Stimulated activated CD4-positive, alpha-beta T cell treated with anti-CD3 and anti-CD28 coated beads, Interleukin-12 subunit alpha, Interleukin-12 subunit beta, amount 100 ng/mL, for 48 hours (primary cell): ENCODE measurements around the gene BICDL2.
A peak's percentile ranks its signal among the peaks of the same experiment; 100 is the strongest.
"Not testable (repeated sequence)": the region's sequence is repeated elsewhere in the genome, so short reads cannot be mapped to it uniquely, and the experiment has no call there.

Experiments used
- DNase-seq, 3 donors: peaks; one replicate each; pipeline ENCODE4 v3.0.0-alpha.2; 2020; ENCODE audit warnings: low read depth in 2 of 3, low spot score in 1 of 3

BICDL2 gene

GRCh38 chr16:3036726-3037315 lies at the start of gene BICDL2:
BICDL2 (minus strand) TSS chr16:3036944; CDS start chr16:3035496, 1,448 bp downstream.
- DNase-seq: no peak

GRCh38 chr16:3085868-3086595 lies 49.3 kb upstream of the BICDL2 start:
- no peak for DNase-seq

- no peak for DNase-seq
Observed at GRCh38 chr16:3084969-3085670, 48.4 kb upstream of the BICDL2 start.

GRCh38 chr16:3084491-3084890 lies 47.7 kb upstream of the BICDL2 start:
- no peak for DNase-seq

GRCh38 chr16:3083408-3083807 lies 46.7 kb upstream of the BICDL2 start:
- not testable (repeated sequence) for DNase-seq

GRCh38 chr16:3081957-3082356 lies 45.2 kb upstream of the BICDL2 start:
- not testable (repeated sequence) for DNase-seq

GRCh38 chr16:3080024-3080423 lies 43.3 kb upstream of the BICDL2 start:
- no peak for DNase-seq

- no peak for DNase-seq
Observed at GRCh38 chr16:3076577-3076976, 39.8 kb upstream of the BICDL2 start.

GRCh38 chr16:3075946-3076345 lies 39.2 kb upstream of the BICDL2 start:
- DNase-seq: not testable (repeated sequence)

GRCh38 chr16:3075523-3075915 lies 38.8 kb upstream of the BICDL2 start:
- DNase-seq: no peak

- DNase-seq: peak; percentile 66 to 73 (median 70)
Observed at GRCh38 chr16:3074860-3075522, 38.2 kb upstream of the BICDL2 start.

- no peak for DNase-seq
Observed at GRCh38 chr16:3073448-3073847, 36.7 kb upstream of the BICDL2 start.

GRCh38 chr16:3072576-3073263 lies 36.0 kb upstream of the BICDL2 start:
- DNase-seq: not testable (repeated sequence)

- not testable (repeated sequence) for DNase-seq
Observed at GRCh38 chr16:3072148-3072547, 35.4 kb upstream of the BICDL2 start.

- no peak for DNase-seq
Observed at GRCh38 chr16:3071655-3072054, 34.9 kb upstream of the BICDL2 start.

GRCh38 chr16:3070608-3071111 lies 33.9 kb upstream of the BICDL2 start:
- DNase-seq: no peak

GRCh38 chr16:3069146-3069545 lies 32.4 kb upstream of the BICDL2 start:
- not testable (repeated sequence) for DNase-seq

GRCh38 chr16:3068487-3068886 lies 31.7 kb upstream of the BICDL2 start:
- DNase-seq: no peak

GRCh38 chr16:3066440-3066748 lies 29.6 kb upstream of the BICDL2 start:
- no peak for DNase-seq

- DNase-seq: no peak
Observed at GRCh38 chr16:3065742-3066439, 29.1 kb upstream of the BICDL2 start.
